ENCODE results near the gene AGPAT3.

GRCh38 chr21:43867948-43868347 is 2.9 kb downstream of the AGPAT3 start:
- no peak for TF ChIP-seq CTCF (IDR thresholded peaks at IDR 0.05; ENCODE audit: poor library complexity)
- TF ChIP-seq EZH2 (IDR thresholded peaks at IDR 0.05; ENCODE audit: borderline replicate concordance), result no peak
- no peak for TF ChIP-seq EZH2phosphoT487 (IDR thresholded peaks at IDR 0.05; ENCODE audit: low read depth, severe bottlenecking, unreplicated experiment)

Data from hepatocyte (in vitro differentiated cells).